Activated CD8-positive, alpha-beta memory T cell treated with anti-CD3 and anti-CD28 coated beads for 1 hour (primary cell): ENCODE results near the gene SEMA4D.

Source experiments
- DNase-seq, 2 donors: peaks; one replicate each; pipeline ENCODE4 v3.0.0-alpha.2; 2020; ENCODE audit warnings: low read depth in 1 of 2; ENCODE audit errors: extremely low read depth in 1 of 2

SEMA4D gene

GRCh38 chr9:89390578-89391116 lies 107.3 kb downstream of the SEMA4D start:
- DNase-seq: no peak

GRCh38 chr9:89390068-89390555 lies 107.8 kb downstream of the SEMA4D start:
- DNase-seq: no peak

GRCh38 chr9:89388868-89389177 lies 109.1 kb downstream of the SEMA4D start:
- no peak for DNase-seq

- DNase-seq: no peak
Observed at GRCh38 chr9:89388084-89388867, 109.6 kb downstream of the SEMA4D start.

- DNase-seq: no peak
Observed at GRCh38 chr9:89387197-89387849, 110.6 kb downstream of the SEMA4D start.

GRCh38 chr9:89386797-89387196 lies 111.1 kb downstream of the SEMA4D start:
- DNase-seq: no peak

- DNase-seq: no peak
Observed at GRCh38 chr9:89386206-89386605, 111.7 kb downstream of the SEMA4D start.

GRCh38 chr9:89384783-89385182 lies 113.1 kb downstream of the SEMA4D start:
- no peak for DNase-seq

- no peak for DNase-seq
Observed at GRCh38 chr9:89383721-89384300, 114.1 kb downstream of the SEMA4D start.

GRCh38 chr9:89383030-89383720 lies 114.7 kb downstream of the SEMA4D start:
- DNase-seq: no peak

- no peak for DNase-seq
Observed at GRCh38 chr9:89382026-89382986, 115.6 kb downstream of the SEMA4D start.

GRCh38 chr9:89381308-89381609 lies 116.7 kb downstream of the SEMA4D start:
- no peak for DNase-seq

- no peak for DNase-seq
Observed at GRCh38 chr9:89380437-89381307, 117.2 kb downstream of the SEMA4D start.

- DNase-seq: no peak
Observed at GRCh38 chr9:89379508-89380115, 118.3 kb downstream of the SEMA4D start.

- DNase-seq: no peak
Observed at GRCh38 chr9:89379031-89379430, 118.9 kb downstream of the SEMA4D start.

GRCh38 chr9:89378541-89378940 lies 119.4 kb downstream of the SEMA4D start:
- no peak for DNase-seq

- DNase-seq: no peak
Observed at GRCh38 chr9:89377411-89377810, 120.5 kb downstream of the SEMA4D start.

GRCh38 chr9:89376741-89377351 lies 121.1 kb downstream of the SEMA4D start:
- no peak for DNase-seq
